ENCODE results near the gene LYPD6B. TPM values are rescaled to one million over a fixed set of nuclear protein-coding genes. Genes with fewer than 3 reads are reported as not detected.

Gene LYPD6B
- total RNA-seq, 1 experiment from 2014 or later: not detected

DNA sequence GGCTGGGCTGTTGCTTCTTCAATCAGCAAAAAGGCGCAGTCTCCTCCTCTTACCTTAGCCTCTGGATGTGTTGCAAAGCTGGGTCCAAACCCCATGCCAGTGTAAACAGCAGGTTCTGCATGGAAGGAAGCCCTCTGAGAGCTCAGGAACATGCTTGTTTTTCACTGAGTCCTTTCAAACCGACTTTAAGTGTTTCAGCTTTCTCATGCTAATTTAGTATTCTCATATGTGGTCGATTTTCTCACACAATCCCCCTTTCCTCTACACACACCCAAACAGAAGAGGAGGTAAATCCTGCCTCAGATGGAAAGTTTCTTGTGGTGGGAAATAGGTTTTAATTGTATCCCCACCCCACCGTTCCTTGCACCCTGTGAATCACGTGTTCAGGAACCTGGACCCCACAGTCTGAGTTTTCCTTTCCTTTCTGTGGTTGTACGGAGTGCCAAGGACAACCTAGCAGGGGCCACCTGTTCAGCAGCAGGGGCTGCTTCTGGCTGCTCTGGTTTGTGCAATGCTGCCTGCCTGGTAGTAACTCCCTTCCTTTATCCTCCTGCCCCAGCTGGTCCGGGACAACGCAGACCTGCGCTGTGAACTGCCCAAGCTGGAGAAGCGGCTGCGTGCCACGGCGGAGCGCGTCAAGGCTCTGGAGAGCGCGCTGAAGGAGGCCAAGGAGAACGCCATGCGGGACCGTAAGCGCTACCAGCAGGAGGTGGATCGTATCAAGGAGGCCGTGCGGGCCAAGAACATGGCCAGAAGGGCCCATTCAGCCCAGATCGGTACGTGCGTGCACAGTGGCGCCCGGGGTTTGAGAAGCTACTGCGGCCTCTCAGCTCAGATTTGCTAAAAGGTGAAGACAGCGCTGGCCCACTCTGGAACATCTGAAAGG lies 28.7 kb upstream of the LYPD6B start:
- no peak overlapping the region for H3K4me3 ChIP-seq (ENCODE audit: low read depth, low read length, poor library complexity, severe bottlenecking)
- no peaks in the 10 kb centered on the region for H3K36me3 ChIP-seq (ENCODE audit: insufficient read depth, low read length, poor library complexity, severe bottlenecking)
- no peak for DNase-seq (ENCODE audit: low spot score)
- intact Hi-C loops (cut with micrococcal nuclease; ENCODE audit: unreplicated experiment): no loop called here
- H3K27ac ChIP-seq (ENCODE audit: low read depth, low read length, poor library complexity, severe bottlenecking): no peak overlapping the region
- no peaks in the 10 kb centered on the region for H3K9me3 ChIP-seq (ENCODE audit: low read depth, low read length, poor library complexity, severe bottlenecking)
- ChIA-PET POLR2A (ENCODE audit: low non-redundant PET) (no interaction called here), CTCF (no interaction called here)
- no peak for TF ChIP-seq EZH2 (IDR thresholded peaks at IDR 0.05; ENCODE audit: borderline replicate concordance, low read depth, low read length, poor library complexity, severe bottlenecking)
- TF ChIP-seq, protein P1, sequence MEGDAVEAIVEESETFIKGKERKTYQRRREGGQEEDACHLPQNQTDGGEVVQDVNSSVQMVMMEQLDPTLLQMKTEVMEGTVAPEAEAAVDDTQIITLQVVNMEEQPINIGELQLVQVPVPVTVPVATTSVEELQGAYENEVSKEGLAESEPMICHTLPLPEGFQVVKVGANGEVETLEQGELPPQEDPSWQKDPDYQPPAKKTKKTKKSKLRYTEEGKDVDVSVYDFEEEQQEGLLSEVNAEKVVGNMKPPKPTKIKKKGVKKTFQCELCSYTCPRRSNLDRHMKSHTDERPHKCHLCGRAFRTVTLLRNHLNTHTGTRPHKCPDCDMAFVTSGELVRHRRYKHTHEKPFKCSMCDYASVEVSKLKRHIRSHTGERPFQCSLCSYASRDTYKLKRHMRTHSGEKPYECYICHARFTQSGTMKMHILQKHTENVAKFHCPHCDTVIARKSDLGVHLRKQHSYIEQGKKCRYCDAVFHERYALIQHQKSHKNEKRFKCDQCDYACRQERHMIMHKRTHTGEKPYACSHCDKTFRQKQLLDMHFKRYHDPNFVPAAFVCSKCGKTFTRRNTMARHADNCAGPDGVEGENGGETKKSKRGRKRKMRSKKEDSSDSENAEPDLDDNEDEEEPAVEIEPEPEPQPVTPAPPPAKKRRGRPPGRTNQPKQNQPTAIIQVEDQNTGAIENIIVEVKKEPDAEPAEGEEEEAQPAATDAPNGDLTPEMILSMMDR (conservative IDR thresholded peaks at IDR 0.05; ENCODE audit: low read depth, low read length): no peak
- H3K27me3 ChIP-seq (replicated peaks; ENCODE audit: insufficient read depth, low read depth, low read length, poor library complexity): no peaks in the 10 kb centered on the region
- BruUV-seq (replicated peaks): no TSS peak
- no peaks in the 10 kb centered on the region for H3K4me1 ChIP-seq (ENCODE audit: insufficient read depth, low read length, poor library complexity, severe bottlenecking)

DNA sequence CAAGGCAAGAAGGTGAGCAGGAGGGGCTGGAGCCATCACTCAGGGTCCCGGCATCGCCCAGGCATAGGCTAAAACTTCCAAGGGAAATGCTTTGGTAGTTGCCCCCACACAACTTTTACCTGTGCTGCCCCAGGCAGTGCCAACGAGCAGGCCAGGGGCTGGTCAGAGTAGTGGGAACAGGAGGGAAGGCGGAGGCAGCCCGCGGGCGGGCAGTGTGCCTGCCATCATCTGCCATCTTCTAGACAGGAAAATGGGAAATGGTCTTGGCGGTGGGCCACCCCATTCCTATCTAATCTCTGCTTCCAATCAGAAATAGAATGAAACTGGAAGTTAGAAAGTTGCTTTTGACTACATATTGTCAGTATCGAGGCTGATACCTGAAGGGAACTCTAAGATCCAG lies 26.0 kb upstream of the LYPD6B start:
- DNase-seq (ENCODE audit: low spot score): no peak
- TF ChIP-seq, protein P1 (conservative IDR thresholded peaks at IDR 0.05; ENCODE audit: low read depth, low read length): no peak
- TF ChIP-seq EZH2 (IDR thresholded peaks at IDR 0.05; ENCODE audit: borderline replicate concordance, low read depth, low read length, poor library complexity, severe bottlenecking): no peak
- no peaks in the 10 kb centered on the region for H3K4me1 ChIP-seq (ENCODE audit: insufficient read depth, low read length, poor library complexity, severe bottlenecking)
- H3K27ac ChIP-seq (ENCODE audit: low read depth, low read length, poor library complexity, severe bottlenecking): no peak overlapping the region
- H3K27me3 ChIP-seq (replicated peaks; ENCODE audit: insufficient read depth, low read depth, low read length, poor library complexity): no peaks in the 10 kb centered on the region
- intact Hi-C loops (cut with micrococcal nuclease; ENCODE audit: unreplicated experiment): no loop called here
- ChIA-PET CTCF (no interaction called here), POLR2A (ENCODE audit: low non-redundant PET) (no interaction called here)
- H3K4me3 ChIP-seq (ENCODE audit: low read depth, low read length, poor library complexity, severe bottlenecking): no peak overlapping the region
- no peaks in the 10 kb centered on the region for H3K9me3 ChIP-seq (ENCODE audit: low read depth, low read length, poor library complexity, severe bottlenecking)
- H3K36me3 ChIP-seq (ENCODE audit: insufficient read depth, low read length, poor library complexity, severe bottlenecking): no peaks in the 10 kb centered on the region
- BruUV-seq (replicated peaks): no TSS peak

DNA sequence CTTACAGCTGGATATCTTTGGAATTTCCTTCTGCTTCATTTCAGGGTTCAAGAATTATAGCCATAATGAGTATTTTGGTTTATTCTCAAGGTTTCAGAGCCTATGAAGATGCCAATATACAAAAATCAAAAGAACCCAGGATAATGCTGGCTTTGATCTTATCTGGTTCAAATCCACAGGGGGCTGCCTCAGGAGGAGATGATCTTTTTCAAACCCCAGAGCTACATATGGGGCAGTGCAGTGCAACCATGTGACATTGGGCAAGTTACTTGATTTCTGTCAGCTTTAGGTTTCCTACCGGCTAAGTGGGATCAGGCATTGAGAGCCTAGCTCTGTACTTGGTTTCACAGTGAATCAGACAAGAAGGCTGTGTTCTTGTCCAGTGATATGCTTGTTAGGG lies 23.0 kb upstream of the LYPD6B start:
- TF ChIP-seq, protein P1 (conservative IDR thresholded peaks at IDR 0.05; ENCODE audit: low read depth, low read length): no peak
- TF ChIP-seq EZH2 (IDR thresholded peaks at IDR 0.05; ENCODE audit: borderline replicate concordance, low read depth, low read length, poor library complexity, severe bottlenecking): no peak
- H3K4me1 ChIP-seq (ENCODE audit: insufficient read depth, low read length, poor library complexity, severe bottlenecking): no peaks in the 10 kb centered on the region
- H3K27me3 ChIP-seq (replicated peaks; ENCODE audit: insufficient read depth, low read depth, low read length, poor library complexity): no peaks in the 10 kb centered on the region
- ChIA-PET POLR2A (ENCODE audit: low non-redundant PET) (no interaction called here), CTCF (no interaction called here)
- H3K4me3 ChIP-seq (ENCODE audit: low read depth, low read length, poor library complexity, severe bottlenecking): no peak overlapping the region
- no peaks in the 10 kb centered on the region for H3K9me3 ChIP-seq (ENCODE audit: low read depth, low read length, poor library complexity, severe bottlenecking)
- no peak overlapping the region for H3K27ac ChIP-seq (ENCODE audit: low read depth, low read length, poor library complexity, severe bottlenecking)
- no peaks in the 10 kb centered on the region for H3K36me3 ChIP-seq (ENCODE audit: insufficient read depth, low read length, poor library complexity, severe bottlenecking)
- DNase-seq (ENCODE audit: low spot score): peak; percentile 17
- BruUV-seq (replicated peaks): no TSS peak
- intact Hi-C loops (cut with micrococcal nuclease; ENCODE audit: unreplicated experiment): no loop called here

Measured in A673 (cell line).